Testis (tissue), 3 donors: ENCODE data around the gene TRIO. TPM values are rescaled to one million over a fixed set of nuclear protein-coding genes. Genes with fewer than 3 reads are reported as not detected.

ENCODE experiments used
- DNase-seq: peaks from one replicate; pipeline ENCODE4 v3.0.0-alpha.2; 2019
- H3K27ac ChIP-seq, 2 donors: fragments of 200-600 bp; sonication (generic); one replicate each; pipeline ENCODE4 v1.5.1; 2019
- H3K27me3 ChIP-seq: fragments of 200-600 bp; sonication (generic); one replicate; pipeline ENCODE4 v1.5.1; 2019
- H3K36me3 ChIP-seq: fragments of 200-600 bp; sonication (generic); one replicate; pipeline ENCODE4 v1.5.1; 2017; ENCODE audit warnings: low read depth; ENCODE audit errors: missing control alignments
- H3K4me1 ChIP-seq: fragments of 200-600 bp; sonication (generic); one replicate; pipeline ENCODE4 v1.5.1; 2019
- H3K4me3 ChIP-seq, 2 donors: fragments of 200-600 bp; sonication (generic); one replicate each; pipeline ENCODE4 v1.5.1; 2017 to 2019
- H3K9me3 ChIP-seq: fragments of 200-600 bp; sonication (generic); one replicate; pipeline ENCODE4 v1.5.1; 2017
- CTCF ChIP-seq, 3 experiments: fragments of 450-650 bp in 2 of 3; fragments of 200-600 bp in 1 of 3; sonication (generic) in 1 of 3; IDR thresholded peaks; one replicate each; pipeline ENCODE4 v1.5.1; 2016 to 2019; ENCODE audit warnings: antibody characterized with exemption in 3 of 3, mild to moderate bottlenecking in 2 of 3, moderate library complexity in 1 of 3
- POLR2A ChIP-seq: fragments of 450-650 bp; IDR thresholded peaks from one replicate; pipeline ENCODE4 v1.6.1; 2017; ENCODE audit warnings: antibody characterized with exemption, mild to moderate bottlenecking, moderate library complexity
- WGBS, 2 donors: methylation state at CpG; one replicate each; pipeline ENCODE4 v1.1.5; 2018; 5-methylcytosine and 5-hydroxymethylcytosine counted together
- intact Hi-C: fragments of 100-400 bp; cut with DNase I; formaldehyde crosslinking; loops from one replicate; pipeline ENCODE4 v1.15.1; 2023; ENCODE audit warnings: low total_unique reads
- polyA plus RNA-seq: library from polyadenylated mRNA; stranded (reverse); fragments of 350-450 nt; fragmentation: Illumina TruSeq; extraction: RNeasy Lipid Tissue Mini Kit (QIAGEN cat#74804); gene quantifications from one replicate; pipeline ENCODE4 v1.2.3, GENCODE V29; 2014; ENCODE audit warnings: low read depth, low replicate concordance; ENCODE audit not compliant: insufficient read depth
- total RNA-seq, 2 donors: library from RNA; depleted of rRNA; stranded (reverse); fragments of >200 nt; gene quantifications; one replicate each; pipeline ENCODE4 v1.2.3, GENCODE V29; 2016

The TRIO gene
- total and polyA plus RNA-seq, 3 donors from 2014 or later, result 47.2 to 295 (median 249) TPM

- DNase-seq, result no peak
- Histone ChIP-seq H3K9me3 (no peaks in the 10 kb centered on the region), H3K4me3 (no peak overlapping the region), H3K36me3 (no peaks in the 10 kb centered on the region), H3K27ac (no peak overlapping the region), H3K27me3 (no peaks in the 10 kb centered on the region), H3K4me1 (peaks cover 4% of the 10 kb centered on the region)
- 86 to 87% methylated on average over 11 of the region's 11 CpGs for WGBS, 2 donors
- no peak for TF ChIP-seq CTCF (IDR thresholded peaks at IDR 0.05)
- TF ChIP-seq POLR2A, result no peak
- intact Hi-C loops, result no loop called here
These were observed 4.3 kb upstream of the TRIO start for GRCh38 chr5:14138608-14139540.

GRCh38 chr5:14141764-14142163 is 1.4 kb upstream of the TRIO start:
- Histone ChIP-seq H3K36me3 (no peaks in the 10 kb centered on the region), H3K9me3 (no peaks in the 10 kb centered on the region), H3K4me3 (no peak overlapping the region), H3K4me1 (peaks cover 18% of the 10 kb centered on the region), H3K27me3 (no peaks in the 10 kb centered on the region), H3K27ac (no peak overlapping the region)
- WGBS, 2 donors, result 37 to 78% methylated on average over 3 of the region's 3 CpGs
- intact Hi-C loops, result loop anchor here (10.0 kb wide), 1 partner anchor 123 kb away; no protein-coding TSS in a partner anchor
- TF ChIP-seq CTCF (IDR thresholded peaks at IDR 0.05), result no peak
- no peak for DNase-seq

GRCh38 chr5:14142202-14142826 is 828 bp upstream of the TRIO start:
- Histone ChIP-seq H3K27ac (peak overlapping the region; percentile 97 to 98), H3K27me3 (no peaks in the 10 kb centered on the region), H3K36me3 (no peaks in the 10 kb centered on the region), H3K4me3 (peak overlapping the region; percentile 85 to 90), H3K9me3 (no peaks in the 10 kb centered on the region), H3K4me1 (peaks cover 24% of the 10 kb centered on the region)
- 5 to 6% methylated on average over 18 to 19 of the region's 19 CpGs for WGBS, 2 donors
- no peak for TF ChIP-seq POLR2A
- TF ChIP-seq CTCF (IDR thresholded peaks at IDR 0.05), result no peak
- no peak for DNase-seq
- intact Hi-C loops, result loop anchor here (10.0 kb wide), 1 partner anchor 122 kb away; no protein-coding TSS in a partner anchor

- H3K9me3 ChIP-seq, result no peaks in the 10 kb centered on the region
- peaks cover 28% of the 10 kb centered on the region for H3K4me1 ChIP-seq
- no peak for DNase-seq
- H3K4me3 ChIP-seq, result peak overlapping the region in 1 of 2 donors; percentile 85
- no CpG with 5 or more reads among the region's 59 CpGs for WGBS, 2 donors
- no peak for TF ChIP-seq CTCF (IDR thresholded peaks at IDR 0.05)
- TF ChIP-seq POLR2A, result no peak
- H3K27me3 ChIP-seq, result no peaks in the 10 kb centered on the region
- no peaks in the 10 kb centered on the region for H3K36me3 ChIP-seq
- intact Hi-C loops, result loop anchor here (10.0 kb wide), 1 partner anchor 121 kb away; no protein-coding TSS in a partner anchor
- H3K27ac ChIP-seq, result peak overlapping the region in 1 of 2 donors; percentile 97
These were observed 351 bp downstream of the TRIO start for GRCh38 chr5:14143546-14143840.
